Measurements from ENCODE around the gene TERB1. TPM values are rescaled to one million over a fixed set of nuclear protein-coding genes. Genes with fewer than 3 reads are reported as not detected.

Gene TERB1
- total RNA-seq, 4 donors from 2014 or later = 0.27 to 2.1 TPM; not detected in 2

- intact Hi-C loops (cut with DNase I) = no loop called here
- TF ChIP-seq POLR2A (IDR thresholded peaks at IDR 0.05) = no peak
- no peak for TF ChIP-seq CTCF (IDR thresholded peaks at IDR 0.05)
- Histone ChIP-seq H3K4me1 (peaks cover 33 to 49% of the 10 kb centered on the region in 2 donors), H3K36me3 (peaks cover 17 to 20% of the 10 kb centered on the region in 2 donors), H3K9me3 (no peaks in the 10 kb centered on the region), H3K27ac (no peak overlapping the region), H3K4me3 (replicated peaks in 1 of 3) (no peak overlapping the region), H3K27me3 (no peaks in the 10 kb centered on the region)
- no peak for DNase-seq
- 85 to 88% methylated on average over 3 of the region's 3 CpGs for WGBS, 2 donors
Observed at GRCh38 chr16:66746048-66746447, 55.3 kb downstream of the TERB1 start.

- 47 to 54% methylated on average over 10 of the region's 10 CpGs for WGBS, 2 donors
- Histone ChIP-seq H3K27me3 (no peaks in the 10 kb centered on the region), H3K4me1 (peaks cover 33 to 53% of the 10 kb centered on the region in 2 donors), H3K9me3 (no peaks in the 10 kb centered on the region), H3K4me3 (replicated peaks in 1 of 3) (no peak overlapping the region), H3K36me3 (peaks cover 16 to 17% of the 10 kb centered on the region in 2 donors), H3K27ac (peak overlapping the region; percentile 77 to 87 (median 82))
- intact Hi-C loops (cut with DNase I) = no loop called here
- DNase-seq = no peak
- TF ChIP-seq CTCF (IDR thresholded peaks at IDR 0.05) = no peak
- TF ChIP-seq POLR2A (IDR thresholded peaks at IDR 0.05) = no peak
Observed at GRCh38 chr16:66741950-66742808, 59.2 kb downstream of the TERB1 start.

GRCh38 chr16:66741169-66741900, 60.0 kb downstream of the TERB1 start:
- 24 to 27% methylated on average over 10 of the region's 10 CpGs for WGBS, 2 donors
- peak overlapping the region; percentile 77 to 87 (median 82) for H3K27ac ChIP-seq
- peak; percentile 94 to 95 for DNase-seq
- intact Hi-C loops (cut with DNase I) = no loop called here
- peaks cover 33 to 61% of the 10 kb centered on the region in 2 donors for H3K4me1 ChIP-seq
- H3K4me3 ChIP-seq (replicated peaks in 1 of 3) = no peak overlapping the region
- no peaks in the 10 kb centered on the region for H3K27me3 ChIP-seq
- peaks cover 16 to 18% of the 10 kb centered on the region in 2 donors for H3K36me3 ChIP-seq
- TF ChIP-seq POLR2A (IDR thresholded peaks at IDR 0.05) (no peak), CTCF (IDR thresholded peaks at IDR 0.05) (peak in 1 of 6 experiments; percentile 11)
- H3K9me3 ChIP-seq = no peaks in the 10 kb centered on the region

GRCh38 chr16:66740533-66740932, 60.9 kb downstream of the TERB1 start:
- H3K36me3 ChIP-seq = peaks cover 21% of the 10 kb centered on the region in 2 donors
- no peak overlapping the region for H3K4me3 ChIP-seq (replicated peaks in 1 of 3)
- no peaks in the 10 kb centered on the region for H3K27me3 ChIP-seq
- peaks cover 33 to 65% of the 10 kb centered on the region in 2 donors for H3K4me1 ChIP-seq
- TF ChIP-seq CTCF (IDR thresholded peaks at IDR 0.05) = no peak
- no peak for TF ChIP-seq POLR2A (IDR thresholded peaks at IDR 0.05)
- intact Hi-C loops (cut with DNase I) = no loop called here
- 67 to 81% methylated on average over 2 of the region's 2 CpGs for WGBS, 2 donors
- no peaks in the 10 kb centered on the region for H3K9me3 ChIP-seq
- peak overlapping the region; percentile 72 to 87 (median 77) for H3K27ac ChIP-seq
- DNase-seq = no peak

Measured in thyroid gland (tissue), 4 donors.